NCI-H748 treated with DMSO at 0.1 percent for 48 hours (cell line): ENCODE measurements around the gene ATAD3A.
"Not testable (repeated sequence)": the region's sequence is repeated elsewhere in the genome, so short reads cannot be mapped to it uniquely, and the experiment has no call there.

Source experiments
- DNase-seq: peaks from one replicate; lab custom pipeline; 2025; lab: John Stamatoyannopoulos, UW

Gene ATAD3A

DNA sequence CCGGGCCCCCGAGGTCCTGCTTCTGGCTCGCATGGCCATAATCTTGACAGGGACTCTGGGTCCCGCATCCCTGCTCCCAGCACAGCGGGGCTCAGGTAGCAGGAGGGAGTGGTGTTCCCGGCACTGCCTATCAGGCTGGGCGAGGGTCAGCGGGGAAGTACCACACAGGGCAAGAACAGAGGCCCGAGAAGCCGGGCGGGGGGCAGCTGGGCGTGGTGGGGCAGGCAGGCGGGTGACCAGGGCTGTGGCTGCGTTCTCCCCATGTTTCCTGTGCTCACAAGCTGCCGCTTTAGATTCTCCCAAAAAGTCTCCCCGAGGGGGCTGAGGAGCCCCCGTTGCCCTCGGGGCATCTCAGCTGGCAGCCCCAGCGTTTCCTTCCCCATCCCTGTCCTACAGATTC, 22.1 kb upstream of the ATAD3A start:
- DNase-seq, result no peak

DNA sequence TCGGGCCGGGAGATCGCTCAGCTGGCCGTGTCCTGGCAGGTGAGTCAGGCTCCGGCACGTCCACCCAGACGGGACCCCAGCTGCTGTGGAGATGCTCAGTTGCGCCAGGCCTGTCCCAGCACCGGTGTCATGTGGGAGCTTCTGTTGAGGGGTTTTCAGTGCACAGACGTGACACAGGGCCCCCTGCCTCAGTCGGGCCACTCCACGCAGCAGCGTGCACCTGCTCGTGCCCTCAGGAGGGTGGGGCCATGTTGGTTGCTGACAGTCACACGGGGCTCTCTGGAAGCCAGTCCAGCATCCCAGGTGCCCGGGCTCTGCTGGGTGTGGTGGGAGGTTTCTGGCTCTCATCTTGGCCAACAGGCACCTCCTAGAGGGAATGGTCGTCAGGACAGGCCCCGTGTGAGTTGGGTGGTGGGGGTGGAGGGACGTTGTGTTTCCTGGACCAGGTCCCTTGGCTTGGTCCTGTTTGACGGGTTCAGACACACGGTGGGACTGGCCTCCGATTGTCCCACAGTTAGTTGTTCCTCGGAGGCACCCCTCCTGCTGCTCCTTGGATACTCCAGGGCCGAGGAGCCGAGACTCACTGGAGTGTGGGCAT, 21.2 kb upstream of the ATAD3A start:
- DNase-seq, result no peak

DNA sequence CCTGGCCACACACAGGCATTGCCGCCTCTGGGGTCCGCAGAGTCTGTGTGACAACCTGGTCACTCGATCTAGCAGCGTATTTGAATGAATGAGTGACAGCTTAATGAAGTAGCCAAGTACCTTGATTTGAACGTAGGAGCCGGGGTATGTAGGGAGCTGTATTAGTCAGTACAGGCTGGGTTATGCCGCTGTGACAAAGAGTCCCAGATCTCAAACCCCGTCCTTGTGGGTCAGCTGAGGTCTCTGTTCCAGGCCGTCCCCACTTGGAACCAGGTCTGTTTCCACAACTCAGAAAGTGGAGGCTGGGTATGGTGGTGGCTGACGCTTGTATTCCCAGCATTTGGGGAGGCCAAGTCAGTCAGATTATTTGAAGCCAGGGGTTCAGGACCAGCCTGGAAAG, 20.4 kb upstream of the ATAD3A start:
- DNase-seq, result no peak

DNA sequence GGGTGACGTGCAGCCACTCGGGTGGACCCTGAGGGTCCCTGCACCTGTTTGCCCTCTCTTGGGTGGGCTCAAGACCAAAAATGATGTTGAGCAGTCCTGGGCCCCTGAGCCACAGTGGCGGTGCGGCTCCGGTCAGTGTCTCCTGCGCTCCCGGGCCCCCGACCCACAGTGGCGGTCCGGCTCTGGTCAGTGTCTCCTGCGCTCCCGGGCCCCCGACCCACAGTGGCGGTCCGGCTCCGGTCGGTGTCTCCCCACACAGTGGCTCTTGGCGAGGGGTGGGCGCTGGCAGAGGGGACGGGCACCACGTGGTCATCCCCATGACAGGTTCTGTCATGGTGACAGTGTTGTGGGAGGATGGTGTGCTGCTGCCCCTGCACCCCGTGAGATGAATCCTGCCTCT, 17.7 kb upstream of the ATAD3A start:
- not testable (repeated sequence) for DNase-seq

DNA sequence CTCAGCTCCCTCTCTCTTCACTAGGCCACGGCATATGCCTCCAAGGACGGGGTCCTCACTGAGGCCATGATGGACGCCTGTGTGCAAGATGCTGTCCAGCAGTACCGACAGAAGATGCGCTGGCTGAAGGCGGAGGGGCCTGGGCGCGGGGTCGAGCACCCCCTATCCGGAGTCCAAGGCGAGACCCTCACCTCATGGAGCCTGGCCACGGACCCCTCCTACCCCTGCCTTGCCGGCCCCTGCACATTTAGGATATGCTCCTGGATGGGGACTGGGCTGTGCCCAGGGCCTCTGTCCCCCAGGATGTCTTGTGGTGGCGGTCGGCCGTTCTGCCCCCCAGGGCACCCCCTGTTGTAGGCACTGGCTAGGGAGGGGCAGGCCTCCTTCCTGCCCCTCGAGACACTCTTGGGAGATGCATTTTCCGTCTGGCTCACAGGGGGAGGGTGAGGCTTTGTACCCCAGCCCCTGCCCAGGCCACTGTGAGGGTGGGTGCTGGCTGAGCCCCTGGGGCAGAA, 16.4 kb upstream of the ATAD3A start:
- DNase-seq, result not testable (repeated sequence)

DNA sequence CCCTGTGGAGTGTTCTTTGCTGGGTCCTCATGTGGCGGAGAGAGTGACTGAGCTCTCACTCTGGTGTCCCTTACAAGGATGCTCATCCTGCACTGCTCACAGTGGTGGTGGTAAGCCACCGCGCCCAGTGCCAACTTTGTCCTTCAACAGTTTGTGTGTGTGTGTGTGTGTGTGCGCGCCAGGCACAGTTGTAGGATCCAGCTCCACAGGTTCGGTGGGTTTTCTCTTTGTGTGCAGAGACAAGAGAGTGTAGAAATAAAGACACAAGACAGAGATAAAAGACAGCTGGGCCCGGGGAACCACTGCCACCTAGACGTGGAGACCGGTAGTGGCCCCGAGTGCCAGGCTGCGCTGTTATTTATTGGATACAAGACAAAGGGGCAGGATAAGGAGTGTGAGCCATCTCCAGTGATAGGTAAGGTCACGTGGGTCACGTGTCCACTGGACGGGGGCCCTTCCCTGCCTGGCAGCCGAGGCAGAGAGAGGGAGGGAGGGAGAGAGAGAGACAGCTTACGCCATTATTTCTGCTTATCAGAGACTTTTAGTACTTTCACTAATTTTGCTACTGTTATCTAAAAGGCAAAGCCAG, 7.1 kb upstream of the ATAD3A start:
- DNase-seq, result peak; percentile 13

DNA sequence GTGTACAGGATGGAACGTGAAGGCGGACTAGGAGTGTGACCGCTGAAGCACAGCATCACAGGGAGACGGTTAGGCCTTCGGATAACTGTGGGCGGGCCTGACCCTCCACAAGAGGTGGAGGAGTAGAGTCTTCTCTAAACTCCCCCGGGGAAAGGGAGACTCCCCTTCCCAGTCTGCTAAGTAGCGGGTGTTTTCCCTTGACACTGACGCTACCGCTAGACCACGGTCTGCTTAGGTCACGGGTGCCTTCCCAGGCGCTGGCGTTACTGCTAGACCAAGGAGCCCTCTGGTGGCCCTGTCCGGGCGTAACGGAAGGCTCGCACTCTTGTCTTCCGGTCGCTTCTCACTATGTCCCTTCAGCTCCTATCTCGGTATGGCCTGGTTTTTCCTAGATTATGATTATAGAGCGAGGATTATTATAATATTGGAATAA, 6.6 kb upstream of the ATAD3A start:
- DNase-seq, result not testable (repeated sequence)

DNA sequence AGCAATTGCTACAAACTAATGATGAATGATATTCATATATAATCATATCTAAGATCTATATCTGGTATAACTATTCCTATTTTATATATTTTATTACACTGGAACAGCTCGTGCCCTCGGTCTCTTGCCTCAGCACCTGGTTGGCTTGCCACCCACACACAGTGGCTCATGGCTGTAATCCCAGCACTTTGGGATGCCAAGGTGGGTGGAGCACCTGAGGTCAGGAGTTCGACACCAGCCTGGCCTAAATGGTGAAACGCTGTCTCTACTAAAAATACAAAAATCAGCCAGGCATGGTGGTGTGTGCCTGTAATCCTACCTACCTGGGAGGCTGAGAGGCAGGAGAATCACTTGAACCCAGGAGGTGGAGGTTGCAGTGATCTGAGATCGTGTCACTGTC, 6.2 kb upstream of the ATAD3A start:
- not testable (repeated sequence) for DNase-seq

DNA sequence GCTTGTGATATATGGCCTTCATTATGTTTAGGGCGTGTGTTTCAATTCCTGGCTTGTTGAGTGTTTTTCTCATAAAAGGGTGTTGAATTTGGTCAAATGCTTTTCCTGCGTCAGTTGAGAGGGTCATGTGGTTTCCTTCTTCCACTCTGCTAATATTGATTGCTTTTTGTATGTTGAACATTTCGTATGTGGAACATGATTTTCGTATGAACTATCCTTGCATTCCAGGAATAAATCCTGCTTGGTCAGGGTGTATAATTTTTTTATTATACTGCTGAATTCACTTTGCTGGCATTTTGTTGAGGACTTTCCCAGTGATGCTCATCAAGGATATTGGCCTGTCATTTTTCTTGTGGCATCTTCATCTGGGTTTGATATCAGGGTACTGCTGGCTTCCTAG, 4.7 kb upstream of the ATAD3A start:
- no peak for DNase-seq

DNA sequence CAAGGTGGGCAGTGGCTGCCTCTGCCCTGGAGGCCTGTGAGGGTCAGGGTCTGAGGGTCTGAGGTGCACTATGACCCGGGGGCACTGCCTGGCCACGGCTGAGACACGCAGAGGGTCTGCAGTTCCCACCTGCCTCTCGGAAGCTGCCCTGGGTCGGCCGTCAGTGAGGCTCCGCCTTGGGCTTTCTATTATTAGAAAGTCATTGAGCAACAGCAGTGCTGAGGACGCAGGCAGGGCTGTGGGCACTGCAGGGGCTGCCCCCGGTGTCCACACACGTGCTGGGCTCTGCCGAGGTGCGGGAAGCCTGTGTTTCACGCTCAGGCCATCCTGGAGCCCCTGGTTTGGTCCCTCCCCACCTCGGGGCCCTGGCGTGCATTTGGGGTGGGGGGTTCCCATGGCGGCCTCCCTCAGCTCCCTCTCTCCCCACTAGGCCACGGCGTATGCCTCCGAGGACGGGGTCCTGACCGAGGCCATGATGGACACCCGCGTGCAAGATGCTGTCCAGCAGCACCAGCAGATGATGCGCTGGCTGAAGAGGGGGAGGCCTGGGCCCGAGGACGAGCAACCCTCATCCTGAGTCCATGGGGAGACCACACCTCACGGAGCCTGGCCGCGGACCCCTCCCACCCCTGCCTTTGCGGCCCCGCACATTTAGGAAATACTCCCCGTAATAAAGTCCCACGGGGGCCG, 3.0 kb upstream of the ATAD3A start:
- DNase-seq, result not testable (repeated sequence)

DNA sequence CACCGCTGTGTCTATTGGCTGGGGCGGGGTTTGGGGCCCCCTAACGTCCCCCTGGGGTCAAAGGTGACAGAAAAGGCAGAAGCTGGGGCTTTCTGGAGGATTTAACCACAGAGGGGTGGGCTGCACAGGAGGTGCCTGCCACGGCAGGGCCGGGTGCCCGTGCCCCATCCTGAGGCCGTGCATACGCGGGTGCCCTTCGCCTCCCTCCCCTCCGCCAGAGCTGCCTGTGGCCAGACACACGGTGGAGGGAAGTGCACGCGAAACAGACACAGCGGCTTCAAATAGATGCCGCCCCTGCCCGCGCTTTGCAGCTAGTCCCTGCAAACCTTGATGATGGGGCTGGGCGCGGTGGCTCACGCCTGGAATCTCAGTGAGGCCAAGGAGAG, 2.5 kb upstream of the ATAD3A start:
- not testable (repeated sequence) for DNase-seq

DNA sequence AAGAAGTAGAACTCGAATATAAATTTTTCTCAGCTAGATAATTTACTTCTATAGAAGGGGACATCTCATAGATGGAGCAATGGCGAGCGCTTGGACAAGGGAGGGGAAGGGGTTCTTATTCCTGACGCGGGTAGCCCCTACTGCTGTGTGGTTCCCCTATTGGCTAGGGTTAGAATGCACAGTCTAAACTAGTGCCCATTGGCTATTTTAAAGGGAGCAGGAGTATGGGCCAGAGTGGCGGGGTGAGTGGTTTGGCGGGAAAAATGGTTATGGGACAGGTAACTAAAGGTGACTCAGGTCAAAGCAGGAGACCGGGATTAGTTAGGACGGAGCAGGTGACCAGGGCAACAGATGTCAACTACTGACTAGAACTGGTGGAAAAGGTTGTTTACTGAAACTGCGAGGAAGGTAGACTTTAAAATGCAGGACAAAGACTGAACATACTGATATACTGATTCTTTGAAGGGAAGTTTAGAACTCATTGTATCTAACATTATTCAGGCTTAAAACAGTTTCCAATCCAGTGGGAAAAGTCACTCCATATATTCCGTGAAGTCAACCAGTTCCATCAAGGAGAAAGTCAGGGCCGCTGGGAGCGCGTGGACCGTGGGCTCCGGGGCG, 940 bp upstream of the ATAD3A start:
- DNase-seq, result peak; percentile 37

DNA sequence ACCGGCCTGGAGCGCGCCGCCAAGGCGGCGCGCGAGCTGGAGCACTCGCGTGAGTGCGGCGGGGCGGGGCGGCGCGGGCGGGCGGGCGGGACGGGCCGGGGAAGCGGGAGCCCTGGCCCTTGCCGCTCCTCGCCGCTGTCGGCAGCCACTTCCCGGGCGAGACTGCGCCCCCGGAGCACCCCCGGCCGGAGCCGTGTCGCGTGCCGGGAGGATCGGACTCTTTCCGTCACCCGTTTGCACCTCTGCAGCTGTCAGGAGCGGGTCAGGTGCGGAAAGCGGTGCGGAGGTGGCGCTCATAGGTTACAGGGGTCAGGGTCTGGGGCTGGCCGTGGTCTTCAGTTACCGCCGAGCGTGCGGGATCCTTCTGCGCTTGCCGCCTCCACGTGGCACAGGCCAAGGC, 463 bp downstream of the ATAD3A start:
- not testable (repeated sequence) for DNase-seq

DNA sequence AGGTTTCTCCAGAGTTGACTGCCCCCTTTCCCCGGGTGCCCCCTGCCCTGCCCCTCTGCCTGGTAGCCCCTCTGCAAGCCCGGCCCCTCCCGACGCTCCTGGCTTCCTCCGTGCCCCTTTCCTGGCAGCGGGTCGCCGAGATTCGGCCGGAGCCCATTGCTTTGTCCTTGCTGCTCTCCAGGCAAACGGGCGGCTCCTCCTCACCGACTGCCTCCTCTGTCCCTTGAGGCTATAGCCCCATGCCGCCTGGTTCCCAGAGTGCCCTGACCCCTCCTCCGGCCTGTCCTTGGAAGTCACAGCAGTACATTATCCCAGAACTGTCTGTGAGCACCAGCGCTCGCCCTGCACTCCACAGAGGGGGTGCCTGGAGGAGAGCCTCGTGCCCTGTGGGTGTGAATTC, 1.7 kb downstream of the ATAD3A start:
- not testable (repeated sequence) for DNase-seq

DNA sequence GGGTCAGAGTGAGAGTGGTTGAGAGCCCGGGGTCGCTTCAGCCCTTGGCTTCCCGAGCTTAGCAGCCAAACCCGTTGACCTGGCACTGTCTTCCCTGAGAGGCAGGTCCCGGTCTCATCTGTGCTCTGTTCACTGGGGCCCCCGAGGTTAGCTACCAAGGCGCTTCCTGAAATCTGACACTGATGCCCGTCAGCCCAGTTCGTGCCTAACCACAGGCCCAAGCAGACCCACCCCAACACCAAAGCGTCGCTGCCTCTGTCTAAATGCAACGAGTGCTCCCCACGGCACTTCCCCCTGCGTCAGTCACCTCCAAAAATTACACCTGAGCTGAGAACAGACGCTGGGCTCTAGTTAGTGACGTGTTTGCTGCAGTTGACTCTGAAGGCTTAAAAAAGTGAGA, 2.4 kb downstream of the ATAD3A start:
- DNase-seq, result not testable (repeated sequence)

DNA sequence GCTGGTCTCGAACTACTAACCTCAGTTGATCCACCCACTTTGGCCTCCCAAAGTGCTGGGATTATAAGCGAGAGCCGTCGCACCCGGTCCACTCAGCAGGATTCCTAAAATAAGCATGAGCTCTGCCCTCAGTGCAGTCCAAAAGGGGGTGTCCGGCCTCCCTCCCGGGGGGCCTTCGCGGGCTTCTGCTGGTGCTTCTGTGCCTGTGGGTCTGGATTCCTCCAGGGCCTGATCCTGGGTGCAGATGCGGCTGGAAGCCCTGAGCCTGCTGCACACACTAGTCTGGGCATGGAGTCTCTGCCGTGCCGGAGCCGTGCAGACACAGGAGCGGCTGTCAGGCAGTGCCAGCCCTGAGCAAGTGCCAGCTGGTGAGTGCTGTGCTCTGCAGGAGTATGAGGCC, 5.0 kb downstream of the ATAD3A start:
- not testable (repeated sequence) for DNase-seq

DNA sequence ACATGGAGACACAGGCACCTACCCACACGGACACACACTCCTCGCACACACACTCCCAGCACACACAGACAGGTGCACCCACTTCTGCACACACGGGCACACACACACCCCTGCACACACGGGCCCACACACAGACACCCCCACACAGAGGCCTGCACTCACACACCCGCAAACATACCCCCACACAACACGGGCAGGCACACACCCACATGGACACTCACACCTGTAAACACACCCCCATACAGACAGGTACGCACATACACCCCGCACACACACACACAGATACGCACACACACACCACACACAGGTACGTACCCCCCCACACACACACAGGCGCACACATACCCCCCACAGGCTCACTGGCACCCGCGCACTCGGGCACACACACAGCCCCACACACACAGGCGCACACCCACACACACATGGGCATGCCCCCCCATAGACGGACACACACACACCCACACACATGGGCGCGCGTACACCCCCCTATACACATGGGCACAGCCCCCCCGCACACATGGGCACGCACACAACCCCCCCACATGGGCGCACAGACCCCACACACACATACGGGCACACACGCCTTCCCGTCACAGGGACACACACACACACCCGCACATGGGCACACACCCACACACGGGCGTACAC, 6.1 kb downstream of the ATAD3A start:
- DNase-seq, result no peak

DNA sequence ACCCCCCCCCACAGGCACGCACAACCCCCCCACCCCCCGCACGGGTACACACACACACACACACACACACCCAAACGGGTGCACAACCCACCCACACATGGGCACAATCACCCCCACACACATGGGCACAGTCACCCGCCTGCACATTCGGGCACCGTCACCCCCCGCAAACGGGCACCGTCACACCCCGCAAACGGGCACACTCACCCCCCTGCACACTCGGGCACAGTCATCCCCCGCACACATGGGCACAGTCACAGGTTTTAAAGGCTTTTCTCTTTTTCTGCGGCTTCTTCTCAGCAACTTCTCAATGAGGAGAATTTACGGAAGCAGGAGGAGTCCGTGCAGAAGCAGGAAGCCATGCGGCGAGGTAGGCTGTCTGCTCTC, 6.7 kb downstream of the ATAD3A start:
- DNase-seq, result not testable (repeated sequence)

DNA sequence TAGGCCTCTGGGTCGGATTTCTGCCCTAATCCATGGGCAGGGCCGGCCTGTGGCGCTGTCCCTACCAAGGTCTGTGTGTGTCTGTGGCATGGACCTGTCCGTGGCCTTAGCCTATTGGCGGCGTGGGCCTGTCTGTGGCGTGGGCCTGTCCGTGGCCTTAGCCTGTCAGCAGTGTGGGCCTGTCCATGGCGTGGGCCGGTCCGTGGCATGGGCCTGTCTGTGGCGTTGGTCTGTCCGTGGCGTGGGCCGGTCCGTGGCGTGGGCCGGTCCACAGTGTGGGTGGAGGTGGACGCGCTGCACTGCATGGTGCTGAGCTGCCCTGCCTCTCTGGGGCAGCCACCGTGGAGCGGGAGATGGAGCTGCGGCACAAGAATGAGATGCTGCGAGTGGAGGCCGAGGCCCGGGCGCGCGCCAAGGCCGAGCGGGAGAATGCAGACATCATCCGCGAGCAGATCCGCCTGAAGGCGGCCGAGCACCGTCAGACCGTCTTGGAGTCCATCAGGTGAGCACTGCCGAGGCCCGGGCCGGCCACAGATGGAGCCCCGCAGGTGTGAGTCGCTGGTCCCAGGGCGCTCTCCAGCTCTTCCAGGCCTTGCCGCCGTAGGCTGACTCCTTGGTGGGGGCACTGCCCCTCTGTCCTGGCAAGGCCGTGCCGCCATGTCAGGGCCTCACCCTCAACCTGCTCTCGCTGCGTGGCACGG, 8.0 kb downstream of the ATAD3A start:
- DNase-seq, result not testable (repeated sequence)

DNA sequence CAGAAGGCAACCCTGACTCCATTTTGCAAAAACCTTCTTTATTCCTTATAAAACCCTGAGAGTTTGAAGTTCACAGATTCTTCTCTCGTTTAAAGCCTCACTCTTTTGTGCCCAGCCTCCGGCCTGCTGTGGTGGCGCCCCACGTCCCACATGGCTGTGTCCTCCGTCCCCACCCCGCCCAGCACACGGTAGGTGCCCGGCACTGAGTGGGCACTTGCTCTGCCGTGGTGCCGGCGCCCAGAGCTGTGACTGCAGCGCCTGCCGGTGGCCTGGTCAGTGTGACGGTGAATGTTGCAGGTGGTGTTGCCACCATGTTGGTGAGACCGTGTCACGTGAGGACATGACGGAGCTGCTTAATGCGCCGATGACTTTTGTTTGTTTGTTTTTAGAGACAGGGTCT, 9.4 kb downstream of the ATAD3A start:
- DNase-seq, result no peak

DNA sequence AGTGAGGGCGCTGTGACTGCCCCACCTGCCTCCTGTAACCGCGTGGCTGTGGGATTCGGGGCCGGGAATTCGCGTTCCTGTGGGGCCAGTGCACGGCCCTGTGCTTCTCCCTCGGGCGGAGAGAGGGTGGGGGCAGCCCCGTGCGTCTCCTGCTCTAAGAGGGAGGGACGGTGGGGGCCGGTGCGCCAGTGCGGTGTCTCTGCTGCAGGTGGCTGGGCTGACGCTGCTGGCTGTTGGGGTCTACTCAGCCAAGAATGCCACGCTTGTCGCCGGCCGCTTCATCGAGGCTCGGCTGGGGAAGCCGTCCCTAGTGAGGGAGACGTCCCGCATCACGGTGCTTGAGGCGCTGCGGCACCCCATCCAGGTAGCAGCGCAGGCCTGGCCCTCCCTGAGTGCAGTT, 10.6 kb downstream of the ATAD3A start:
- DNase-seq, result not testable (repeated sequence)

DNA sequence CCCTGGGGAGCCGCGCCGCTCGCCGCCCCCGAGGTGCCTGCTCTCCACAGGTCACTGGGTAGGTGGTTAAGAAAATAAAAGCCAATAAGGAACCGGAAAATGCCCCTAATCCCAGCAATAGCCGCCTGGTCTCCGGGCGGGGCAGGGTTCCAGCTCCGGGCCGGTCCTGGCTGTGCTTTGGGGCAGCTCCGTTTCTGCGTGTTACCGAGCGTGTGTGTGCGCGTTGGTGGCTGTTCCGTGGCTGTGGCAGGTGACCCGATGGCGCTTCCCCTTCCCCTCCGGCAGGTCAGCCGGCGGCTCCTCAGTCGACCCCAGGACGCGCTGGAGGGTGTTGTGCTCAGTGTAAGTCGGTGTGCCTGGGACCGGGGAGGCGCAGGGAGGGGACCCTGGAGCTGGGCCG, 11.3 kb downstream of the ATAD3A start:
- not testable (repeated sequence) for DNase-seq
